GM12878 (cell line): ENCODE data around the gene RPA3. TPM values are rescaled to one million over a fixed set of nuclear protein-coding genes. Genes with fewer than 3 reads are reported as not detected.
A peak's percentile ranks its signal among the peaks of the same experiment; 100 is the strongest.

ENCODE experiments used
- BRCA1 ChIP-seq: IDR thresholded peaks from 2 replicates; pipeline ENCODE4 v1.6.1; 2011; ENCODE audit warnings: low read depth, low read length, improper control_type of control experiment
- CEBPB ChIP-seq, 2 experiments: fragments of 150-350 bp in 1 of 2; IDR thresholded peaks; 2 replicates each; pipeline ENCODE4 v1.6.1; 2012 to 2014; ENCODE audit warnings: low read depth in 2 of 2, low read length in 2 of 2, borderline replicate concordance in 1 of 2, inconsistent platforms in 1 of 2
- CEBPZ ChIP-seq: fragments of 150-350 bp; IDR thresholded peaks from 2 replicates; pipeline ENCODE4 v1.6.1; 2016; ENCODE audit warnings: low read depth, low read length
- E2F4 ChIP-seq: IDR thresholded peaks from 2 replicates; pipeline ENCODE4 v1.6.1; 2012; ENCODE audit warnings: low read depth, low read length, improper control_type of control experiment
- ELK1 ChIP-seq: IDR thresholded peaks from 2 replicates; pipeline ENCODE4 v1.6.1; 2012; ENCODE audit warnings: low read depth, low read length, improper control_type of control experiment
- ESRRA ChIP-seq: IDR thresholded peaks from 2 replicates; pipeline ENCODE4 v1.6.1; 2012; ENCODE audit warnings: mild to moderate bottlenecking, low read length, improper control_type of control experiment
- EZH2 ChIP-seq: IDR thresholded peaks from 2 replicates; pipeline ENCODE4 v1.6.1; 2012; ENCODE audit warnings: low read depth, mild to moderate bottlenecking, control low read depth, inconsistent platforms, low read length, borderline replicate concordance; ENCODE audit not compliant: control insufficient read depth
- IKZF1 ChIP-seq: fragments of 450-650 bp; conservative IDR thresholded peaks from 2 replicates; pipeline ENCODE4 v1.6.1; 2017; ENCODE audit warnings: antibody characterized with exemption, mild to moderate bottlenecking
- IRF4 ChIP-seq: IDR thresholded peaks from 2 replicates; pipeline ENCODE4 v1.6.1; 2011; ENCODE audit warnings: low read depth, low read length
- JUNB ChIP-seq: IDR thresholded peaks from 2 replicates; pipeline ENCODE4 v1.6.1; 2016; ENCODE audit warnings: antibody characterized with exemption, mild to moderate bottlenecking
- MAX ChIP-seq: IDR thresholded peaks from 2 replicates; pipeline ENCODE4 v1.6.1; 2012; ENCODE audit warnings: low read depth, low read length, improper control_type of control experiment
- MEF2B ChIP-seq: fragments of 450-650 bp; IDR thresholded peaks from 2 replicates; pipeline ENCODE4 v1.6.1; 2018; ENCODE audit warnings: mild to moderate bottlenecking, moderate library complexity; ENCODE audit not compliant: partially characterized antibody, poor library complexity, severe bottlenecking
- NFXL1 ChIP-seq: fragments of 450-650 bp; IDR thresholded peaks from 2 replicates; pipeline ENCODE4 v1.6.1; 2017; ENCODE audit warnings: antibody characterized with exemption, mild to moderate bottlenecking, borderline replicate concordance
- POLR2A ChIP-seq: IDR thresholded peaks from 2 replicates; pipeline ENCODE4 v1.6.1; 2011; ENCODE audit warnings: low read depth, mild to moderate bottlenecking, low read length
- POLR2AphosphoS5 ChIP-seq: IDR thresholded peaks from 2 replicates; pipeline ENCODE4 v1.6.1; 2011; ENCODE audit warnings: mild to moderate bottlenecking, low read length, inconsistent platforms
- RAD21 ChIP-seq: IDR thresholded peaks from 2 replicates; pipeline ENCODE4 v1.6.1; 2011; ENCODE audit warnings: mild to moderate bottlenecking, low read depth, low read length, moderate library complexity; ENCODE audit not compliant: insufficient read depth
- RCOR1 ChIP-seq: conservative IDR thresholded peaks from 2 replicates; pipeline ENCODE4 v1.6.1; 2012; ENCODE audit warnings: low read depth, low read length, improper control_type of control experiment
- RELA ChIP-seq: fragments of 450-650 bp; IDR thresholded peaks from 2 replicates; pipeline ENCODE4 v1.8.0; 2014; ENCODE audit warnings: borderline replicate concordance; ENCODE audit not compliant: partially characterized antibody
- RFX5 ChIP-seq: IDR thresholded peaks from 2 replicates; pipeline ENCODE4 v1.6.1; 2011; ENCODE audit warnings: low read depth, low read length, improper control_type of control experiment
- SIX5 ChIP-seq: IDR thresholded peaks from 2 replicates; pipeline ENCODE4 v1.6.1; 2011; ENCODE audit warnings: mild to moderate bottlenecking, low read depth, low read length, moderate library complexity; ENCODE audit not compliant: severe bottlenecking
- SMARCA5 ChIP-seq: fragments of 450-650 bp; IDR thresholded peaks from 2 replicates; pipeline ENCODE4 v1.6.1; 2017; ENCODE audit warnings: mild to moderate bottlenecking
- ZNF592 ChIP-seq: fragments of 450-650 bp; IDR thresholded peaks from 2 replicates; pipeline ENCODE4 v1.6.1; 2017; ENCODE audit warnings: mild to moderate bottlenecking, moderate library complexity
- polyA plus RNA-seq, 11 experiments: library from polyadenylated mRNA; depleted of rRNA in 4 of 11; unstranded in 6 of 11; stranded (reverse) in 5 of 11; fragments of >200 nt; fragmentation: Nextera tagmentation in 4 of 11; fragmentation: Illumina TruSeq in 1 of 11; extraction: Ambion mirVana in 4 of 11; extraction: Trizol in 1 of 11; gene quantifications; 1 replicate in 1 of 11; 2 replicates in 10 of 11; pipeline versions ENCODE4 v1.2.1 to v1.2.3, GENCODE V29; 2011 to 2016; ENCODE audit warnings: inconsistent platforms in 2 of 11, missing spikeins in 2 of 11, low read depth in 1 of 11
- total RNA-seq, 4 experiments: library from RNA; depleted of rRNA in 3 of 4; stranded (reverse); fragments of >200 nt in 3 of 4; fragmentation: Illumina TruSeq in 1 of 4; extraction: Trizol in 1 of 4; gene quantifications; 2 replicates each; pipeline versions ENCODE4 v1.2.1 to v1.2.3, GENCODE V29; 2013 to 2021

The RPA3 gene
- total and polyA plus RNA-seq, 10 of the 15 experiments (the other 5 are each of a cell fraction or from before 2014, with no cell fraction given), result 60.2 to 343 (median 112) TPM

GRCh38 chr7:7719236-7719635 lies 829 bp upstream of the RPA3 start (continued):
- TF ChIP-seq SIX5, result no peak
- TF ChIP-seq CEBPB (IDR thresholded peaks at IDR 0.05; ENCODE audit: borderline replicate concordance in 1 of 2, low read depth in 2 of 2, low read length in 2 of 2), result peak; percentile 86 to 92
- TF ChIP-seq IRF4, result 0 out of 2 replicates have a peak, but pooled peaks have one; percentile 43
- no peak for TF ChIP-seq RCOR1
- TF ChIP-seq ZNF592, result 0 out of 2 replicates have a peak, but pooled peaks have one; percentile 11
- TF ChIP-seq POLR2A, result peak; percentile 37; the same call in 1 of the 2 replicates
- no peak for TF ChIP-seq CEBPZ
- no peak for TF ChIP-seq ELK1
- no peak for TF ChIP-seq RFX5
- TF ChIP-seq JUNB, result peak; percentile 78
- TF ChIP-seq RAD21, result peak; percentile 18; the same call in 1 of the 2 replicates
- TF ChIP-seq MEF2B, result peak; percentile 63
- peak; percentile 26; the same call in 1 of the 2 replicates for TF ChIP-seq POLR2AphosphoS5
- no peak for TF ChIP-seq EZH2
- no peak for TF ChIP-seq E2F4
- TF ChIP-seq MAX, result peak; percentile 80; the same call in 1 of the 2 replicates
- 0 out of 2 replicates have a peak, but pooled peaks have one; percentile 32 for TF ChIP-seq SMARCA5
- TF ChIP-seq RELA, result peak; percentile 44
- no peak for TF ChIP-seq ESRRA
- peak; percentile 33; the same call in 1 of the 2 replicates for TF ChIP-seq IKZF1
- no peak for TF ChIP-seq NFXL1
- TF ChIP-seq BRCA1, result no peak
